Measurements from ENCODE around the gene LST1.
A peak's percentile ranks its signal among the peaks of the same experiment; 100 is the strongest.
"Not testable (repeated sequence)": the region's sequence is repeated elsewhere in the genome, so short reads cannot be mapped to it uniquely, and the experiment has no call there.

LST1 gene

GRCh38 chr6:31586008-31586407 lies at the start of gene LST1:
TSS of gene LST1 (plus strand) at chr6:31586277. CDS start at chr6:31587300, 1,023 bp downstream.
- peaks cover 74% of the 10 kb centered on the region for H3K4me1 Mint-ChIP-seq

GRCh38 chr6:31538805-31539400 lies 47.2 kb upstream of the LST1 start:
- Mint-ChIP-seq H3K4me3 (peak overlapping the region; percentile 98), H3K9me3 (no peaks in the 10 kb centered on the region), H3K36me3 (peaks cover 86% of the 10 kb centered on the region), H3K4me1 (peaks cover 58% of the 10 kb centered on the region), H3K27ac (peak overlapping the region; percentile 96)
- DNase-seq (ENCODE audit: low spot score in 2 of 2): no peak
- ATAC-seq: no peak

More at GRCh38 chr6:31586008-31586407, at the start of gene LST1:
- Mint-ChIP-seq H3K9me3 (no peaks in the 10 kb centered on the region), H3K36me3 (peaks cover 47% of the 10 kb centered on the region), H3K4me3 (peak within 1 kb of the TSS; percentile 76), H3K27ac (peak within 1 kb of the TSS; percentile 83)
- DNase-seq (ENCODE audit: low spot score in 2 of 2) (no peak), ATAC-seq (peak; percentile 17)

GRCh38 chr6:31540640-31541039 lies 45.4 kb upstream of the LST1 start:
- peaks cover 69% of the 10 kb centered on the region for H3K36me3 Mint-ChIP-seq

GRCh38 chr6:31541059-31541657 lies 44.9 kb upstream of the LST1 start:
- Mint-ChIP-seq H3K36me3 (peaks cover 63% of the 10 kb centered on the region), H3K4me3 (peak overlapping the region; percentile 98), H3K9me3 (no peaks in the 10 kb centered on the region), H3K27ac (peak overlapping the region; percentile 96), H3K4me1 (peaks cover 53% of the 10 kb centered on the region)
- DNase-seq (ENCODE audit: low spot score in 2 of 2): peak in 1 of 2 donors; percentile 77
- ATAC-seq: peak; percentile 32

More at GRCh38 chr6:31540640-31541039, 45.4 kb upstream of the LST1 start:
- no peak for ATAC-seq
- no peak for DNase-seq (ENCODE audit: low spot score in 2 of 2)
- H3K4me3 Mint-ChIP-seq: peak overlapping the region; percentile 98
- H3K4me1 Mint-ChIP-seq: peaks cover 55% of the 10 kb centered on the region
- peak overlapping the region; percentile 96 for H3K27ac Mint-ChIP-seq
- no peaks in the 10 kb centered on the region for H3K9me3 Mint-ChIP-seq

GRCh38 chr6:31541658-31542521 lies 44.2 kb upstream of the LST1 start, which contains the start of gene DDX39B:
TSS of gene DDX39B (minus strand) at chr6:31542003. CDS start at chr6:31540532, 1,471 bp downstream.
- peak; percentile 86 for ATAC-seq
- DNase-seq (ENCODE audit: low spot score in 2 of 2): peak; percentile 80 to 95
- Mint-ChIP-seq H3K9me3 (no peaks in the 10 kb centered on the region), H3K36me3 (peaks cover 56% of the 10 kb centered on the region), H3K4me3 (peak within 1 kb of the TSS; percentile 98), H3K27ac (peak within 1 kb of the TSS; percentile 96), H3K4me1 (peaks cover 56% of the 10 kb centered on the region)

GRCh38 chr6:31543639-31544038 lies 42.4 kb upstream of the LST1 start:
- Mint-ChIP-seq H3K4me3 (peak overlapping the region; percentile 98), H3K27ac (peak overlapping the region; percentile 96), H3K4me1 (peaks cover 51% of the 10 kb centered on the region), H3K36me3 (peaks cover 39% of the 10 kb centered on the region), H3K9me3 (no peaks in the 10 kb centered on the region)
- ATAC-seq (no peak), DNase-seq (ENCODE audit: low spot score in 2 of 2) (no peak)

GRCh38 chr6:31544676-31545075 lies 41.4 kb upstream of the LST1 start:
- ATAC-seq (no peak), DNase-seq (ENCODE audit: low spot score in 2 of 2) (no peak)
- Mint-ChIP-seq H3K4me3 (no peak overlapping the region), H3K27ac (no peak overlapping the region), H3K9me3 (no peaks in the 10 kb centered on the region), H3K36me3 (peaks cover 34% of the 10 kb centered on the region), H3K4me1 (peaks cover 40% of the 10 kb centered on the region)

- Mint-ChIP-seq H3K9me3 (no peaks in the 10 kb centered on the region), H3K36me3 (peaks cover 34% of the 10 kb centered on the region), H3K4me1 (peaks cover 34% of the 10 kb centered on the region), H3K4me3 (no peak overlapping the region), H3K27ac (no peak overlapping the region)
- DNase-seq (ENCODE audit: low spot score in 2 of 2) (no peak), ATAC-seq (no peak)
These were observed 40.8 kb upstream of the LST1 start for GRCh38 chr6:31545291-31545690.

GRCh38 chr6:31546339-31546957 lies 39.6 kb upstream of the LST1 start, which contains the start of gene ATP6V1G2:
TSS of gene ATP6V1G2 (minus strand) at chr6:31546608. CDS start at chr6:31546559, 49 bp downstream.
- DNase-seq (ENCODE audit: low spot score in 2 of 2) (peak; percentile 77 to 95), ATAC-seq (peak; percentile 73)
- H3K4me1 Mint-ChIP-seq: peaks cover 33% of the 10 kb centered on the region
- peak within 1 kb of the TSS; percentile 79 for H3K4me3 Mint-ChIP-seq
- H3K9me3 Mint-ChIP-seq: no peaks in the 10 kb centered on the region
- H3K36me3 Mint-ChIP-seq: peaks cover 34% of the 10 kb centered on the region
- peak within 1 kb of the TSS; percentile 85 for H3K27ac Mint-ChIP-seq

- Mint-ChIP-seq H3K9me3 (no peaks in the 10 kb centered on the region), H3K4me1 (peaks cover 34% of the 10 kb centered on the region), H3K4me3 (peak within 1 kb of the TSS; percentile 79), H3K36me3 (peaks cover 30% of the 10 kb centered on the region), H3K27ac (peak within 1 kb of the TSS; percentile 85)
- DNase-seq (ENCODE audit: low spot score in 2 of 2): peak; percentile 64 to 93
- peak; percentile 88 for ATAC-seq
These were observed 38.9 kb upstream of the LST1 start, which contains the start of gene NFKBIL1 for GRCh38 chr6:31546958-31547726. TSS of gene NFKBIL1 (plus strand) at chr6:31547608. CDS start at chr6:31547695, 87 bp downstream.

- H3K27ac Mint-ChIP-seq: peak overlapping the region; percentile 85
- H3K9me3 Mint-ChIP-seq: no peaks in the 10 kb centered on the region
- DNase-seq (ENCODE audit: low spot score in 2 of 2) (no peak), ATAC-seq (no peak)
- H3K36me3 Mint-ChIP-seq: peaks cover 26% of the 10 kb centered on the region
- peaks cover 32% of the 10 kb centered on the region for H3K4me1 Mint-ChIP-seq
- peak overlapping the region; percentile 79 for H3K4me3 Mint-ChIP-seq
These were observed 38.1 kb upstream of the LST1 start for GRCh38 chr6:31547727-31548543.

GRCh38 chr6:31548544-31548873 lies 37.6 kb upstream of the LST1 start:
- DNase-seq (ENCODE audit: low spot score in 2 of 2): no peak
- Mint-ChIP-seq H3K4me1 (peaks cover 32% of the 10 kb centered on the region), H3K27ac (peak overlapping the region; percentile 85), H3K36me3 (peaks cover 26% of the 10 kb centered on the region), H3K9me3 (no peaks in the 10 kb centered on the region), H3K4me3 (peak overlapping the region; percentile 79)
- no peak for ATAC-seq

- H3K9me3 Mint-ChIP-seq; DNase-seq (ENCODE audit: low spot score in 2 of 2): not testable (repeated sequence)
- Mint-ChIP-seq H3K36me3 (peaks cover 37% of the 10 kb centered on the region), H3K4me3 (peak overlapping the region; percentile 30), H3K4me1 (peaks cover 29% of the 10 kb centered on the region), H3K27ac (peak overlapping the region; percentile 17)
- peak; percentile 48 for ATAC-seq
These were observed 34.7 kb upstream of the LST1 start for GRCh38 chr6:31551371-31551770.

Measured in stimulated activated effector memory CD8-positive, alpha-beta T cell treated with anti-CD3 and anti-CD28 coated beads, Interleukin-12 subunit alpha, Interleukin-12 subunit beta, amount 100 ng/mL, for 72 hours (primary cell).